Mucosa of gallbladder (tissue), 1 donor: Measurements from ENCODE around the gene TRRAP. TPM values are rescaled to one million over a fixed set of nuclear protein-coding genes. Genes with fewer than 3 reads are reported as not detected.
"Not testable (repeated sequence)": the region's sequence is repeated elsewhere in the genome, so short reads cannot be mapped to it uniquely, and the experiment has no call there.

Experiments
- DNase-seq: peaks from one replicate; pipeline ENCODE4 v3.0.0-alpha.2; 2020; ENCODE audit warnings: low spot score
- total RNA-seq: library from RNA; stranded (reverse); gene quantifications from one replicate; pipeline ENCODE4 v1.2.1, GENCODE V29; 2021
- donor health status: DM: no; HTN: no; CAD: no.

TRRAP gene
- 41.1 TPM for total RNA-seq

DNA sequence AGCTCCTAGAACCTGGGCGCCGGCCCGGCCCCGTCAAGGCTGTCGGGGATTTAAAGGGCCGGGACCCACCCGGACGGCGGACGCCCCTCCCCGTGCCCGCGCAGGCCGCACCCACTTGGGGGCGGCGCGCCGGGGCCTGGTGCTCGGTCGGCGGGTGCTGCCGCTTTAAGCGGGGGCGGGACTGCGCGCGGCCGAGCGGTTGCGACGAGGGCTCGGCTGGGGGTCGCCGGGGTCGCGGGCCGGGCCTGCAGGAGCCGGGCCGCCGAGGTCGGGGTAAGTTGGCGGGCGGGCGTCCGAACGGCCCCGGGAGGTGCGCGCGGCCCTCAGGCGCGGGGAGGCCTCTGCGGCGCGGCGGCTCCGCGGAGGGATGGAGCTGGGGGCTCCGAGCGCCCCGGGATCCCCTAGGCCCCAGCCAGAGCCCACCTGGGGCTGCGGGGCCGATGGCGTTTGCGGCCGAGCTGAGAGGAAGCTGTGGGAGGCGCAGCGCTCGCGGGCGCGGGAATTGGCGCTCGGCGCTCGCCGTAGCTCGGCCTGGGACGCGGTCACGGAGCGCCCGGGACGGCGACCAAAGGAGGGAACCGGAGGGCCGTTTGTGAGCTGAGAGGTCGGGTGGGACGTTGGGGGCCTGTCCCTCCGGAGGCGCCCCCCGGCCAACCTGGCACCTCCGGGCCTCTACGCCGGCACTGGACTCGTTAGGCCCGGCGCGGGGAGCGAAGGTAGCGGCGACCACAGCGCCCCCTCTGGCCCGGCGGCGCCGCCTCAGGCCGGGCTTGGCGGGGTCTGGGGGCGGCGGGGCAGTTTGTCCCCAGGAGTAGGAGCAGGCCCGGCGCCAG lies at the start of gene TRRAP:
Gene TRRAP (plus strand): TSS at position 168 of the 833 bp plus-strand sequence. CDS start 2,619 bp downstream, outside the sequence.
- peak; percentile 69 for DNase-seq

DNA sequence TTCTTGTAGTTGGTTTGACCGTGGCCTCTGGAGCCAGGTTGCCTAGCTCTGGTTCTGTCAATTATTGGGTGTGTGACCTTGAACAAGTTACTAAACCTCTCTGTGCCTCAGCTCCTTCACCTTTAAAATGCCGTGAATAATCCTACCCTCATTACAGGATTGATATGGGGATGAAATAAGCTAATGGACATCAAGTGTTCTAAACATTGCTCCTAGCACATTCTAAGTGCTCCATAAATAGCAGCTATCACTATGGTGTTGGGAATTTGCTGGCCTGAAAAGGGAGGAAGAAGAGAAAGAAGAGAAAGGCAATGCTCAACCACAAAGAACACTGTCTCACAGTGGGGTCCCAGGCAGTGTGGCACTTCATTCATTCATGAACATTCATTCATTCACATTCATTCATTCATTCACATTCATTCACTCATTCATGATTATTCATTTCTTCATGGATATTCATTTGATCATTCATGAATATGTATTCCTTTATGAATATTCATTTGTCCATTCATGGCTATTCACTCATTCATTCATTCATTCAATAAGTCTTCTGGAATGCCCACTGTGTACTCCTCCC lies 47.3 kb upstream of the TRRAP start:
- DNase-seq: no peak

DNA sequence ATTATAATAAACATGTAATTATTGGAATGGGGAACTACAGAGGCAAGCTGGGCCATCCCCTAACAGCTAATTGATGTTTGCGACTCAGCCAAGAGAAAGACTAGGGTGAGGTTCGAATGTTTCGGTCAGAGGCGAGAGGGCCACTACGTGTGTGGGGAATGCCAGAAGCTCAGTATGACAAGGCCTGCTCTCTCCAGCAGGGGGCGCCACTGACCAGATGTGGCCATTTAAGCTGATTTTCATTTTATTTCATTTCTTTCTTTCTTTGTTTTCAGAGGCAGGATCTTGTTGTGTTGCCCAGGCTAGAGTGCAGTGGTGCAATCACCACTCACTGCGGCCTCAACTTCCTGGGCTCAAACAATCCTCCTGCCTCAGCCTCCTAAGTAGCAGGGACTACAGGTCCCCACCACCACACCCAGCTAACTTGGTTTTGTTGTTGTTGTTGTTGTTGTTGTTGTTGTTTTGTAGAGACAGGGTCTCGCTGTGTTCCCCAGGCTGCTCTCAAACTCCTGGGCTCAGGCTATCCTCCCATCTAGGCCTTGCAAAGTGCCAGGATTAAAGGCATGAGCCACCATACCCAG lies 46.6 kb upstream of the TRRAP start:
- DNase-seq: no peak

DNA sequence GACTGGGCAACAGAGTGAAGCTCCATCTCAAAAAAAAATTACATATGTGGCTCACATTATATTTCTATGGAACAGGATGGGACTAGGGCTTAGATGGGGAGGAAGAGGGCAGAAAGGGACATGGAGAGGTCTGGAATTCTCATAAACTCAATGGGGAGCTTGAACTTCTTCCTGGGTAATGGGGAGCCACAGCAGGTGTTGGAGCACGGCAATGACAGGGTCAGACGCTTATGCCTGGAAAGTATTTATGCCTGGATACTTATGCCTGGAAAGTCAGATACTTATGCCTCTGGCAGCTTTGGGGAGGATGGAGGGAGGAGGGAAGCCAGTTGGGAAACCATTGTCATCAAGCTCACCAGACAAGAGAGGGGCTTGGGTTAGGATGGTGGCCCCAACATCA lies 45.3 kb upstream of the TRRAP start:
- no peak for DNase-seq

DNA sequence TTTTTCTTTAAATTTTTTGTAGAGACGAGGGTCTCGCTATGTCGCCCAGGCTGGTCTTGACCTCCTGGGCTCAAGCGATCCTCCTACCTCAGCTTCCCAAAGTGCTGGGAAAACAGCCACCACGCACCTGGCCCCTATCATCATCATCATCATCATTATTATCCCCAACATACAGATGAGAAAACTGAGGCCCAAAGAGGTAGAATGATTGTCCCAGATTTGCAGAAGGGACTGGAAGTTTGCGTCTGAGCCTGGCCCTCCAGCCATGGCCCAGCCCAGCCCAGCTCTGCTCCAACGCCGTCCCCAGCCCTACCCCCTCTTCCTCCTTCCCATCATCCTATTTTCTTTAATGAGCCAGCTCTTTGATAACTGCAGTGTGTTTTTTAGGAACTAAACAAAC lies 43.4 kb upstream of the TRRAP start:
- no peak for DNase-seq

DNA sequence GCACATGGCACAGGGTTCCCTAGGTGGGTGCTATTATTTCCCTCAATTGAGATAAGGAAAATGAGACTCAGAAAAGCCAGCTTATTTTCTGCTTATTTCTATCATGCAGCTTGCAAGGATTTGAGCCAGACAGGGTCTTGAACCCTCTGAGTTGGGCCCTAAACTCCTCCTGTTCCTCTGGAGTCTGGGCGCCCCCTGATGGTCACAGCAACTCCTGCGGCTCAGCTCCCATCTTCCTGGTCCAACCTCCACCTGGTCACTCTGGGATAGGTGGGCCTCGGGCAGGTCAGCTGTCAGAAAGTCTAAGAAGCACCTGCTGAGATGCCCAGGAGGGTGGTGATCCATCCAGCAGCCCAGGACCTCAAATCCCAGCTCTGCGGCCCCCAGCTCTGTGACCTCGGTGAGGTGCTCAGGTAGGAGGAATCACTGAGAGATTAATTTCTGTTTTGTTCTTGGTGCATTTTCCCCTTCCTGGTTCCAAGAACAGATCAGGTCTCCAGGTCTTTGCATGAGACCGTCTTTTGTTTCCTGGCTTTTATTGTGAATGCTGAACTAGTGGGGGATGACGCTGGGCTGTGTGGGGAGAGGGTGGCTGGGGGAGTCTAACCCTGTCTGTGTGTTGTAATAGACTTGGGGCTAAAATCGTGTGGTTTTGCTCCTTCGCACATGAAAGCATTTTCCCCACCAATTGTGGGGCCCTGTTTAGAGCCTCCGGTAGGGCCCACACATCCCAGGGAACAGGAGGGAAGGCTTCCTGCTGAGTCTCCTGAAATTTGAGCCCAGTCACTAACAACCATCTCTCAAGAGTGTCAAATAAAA lies 41.3 kb upstream of the TRRAP start:
- DNase-seq: no peak

DNA sequence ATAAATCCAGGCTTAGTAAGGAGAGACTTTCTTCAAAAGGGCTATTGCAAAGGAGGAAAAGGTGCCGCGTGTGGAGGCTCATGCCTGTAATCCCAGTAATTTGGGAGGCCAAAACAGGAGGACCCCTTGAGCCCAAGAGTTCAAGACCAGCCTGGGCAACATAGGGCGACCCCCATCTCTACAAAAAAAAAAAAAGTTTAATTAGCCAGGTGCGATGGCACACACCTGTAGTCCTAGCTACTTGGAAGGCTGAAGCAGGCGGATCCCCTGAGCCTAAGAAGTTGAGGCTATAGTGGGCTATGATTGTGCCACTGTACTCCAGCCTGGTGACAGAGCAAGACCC lies 40.7 kb upstream of the TRRAP start:
- no peak for DNase-seq

DNA sequence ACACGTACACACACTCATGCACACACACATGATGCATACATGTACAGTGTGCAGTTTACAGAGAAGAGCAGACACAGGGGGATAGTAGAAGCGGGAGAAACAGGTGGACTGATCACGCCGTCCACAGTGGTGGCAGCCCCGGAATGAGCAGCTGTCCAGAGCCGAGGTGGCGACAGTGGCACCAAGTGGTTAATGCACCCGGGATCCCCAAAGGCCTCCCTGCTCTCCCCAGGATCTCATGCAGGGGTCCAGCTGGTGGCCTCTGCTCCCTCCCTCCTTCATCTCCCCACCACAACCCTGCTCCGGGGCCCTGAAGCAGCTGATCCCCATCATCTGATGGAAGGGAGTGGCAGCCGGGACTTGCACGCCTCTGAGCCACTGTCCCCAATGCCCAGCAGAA lies 38.2 kb upstream of the TRRAP start:
- no peak for DNase-seq

DNA sequence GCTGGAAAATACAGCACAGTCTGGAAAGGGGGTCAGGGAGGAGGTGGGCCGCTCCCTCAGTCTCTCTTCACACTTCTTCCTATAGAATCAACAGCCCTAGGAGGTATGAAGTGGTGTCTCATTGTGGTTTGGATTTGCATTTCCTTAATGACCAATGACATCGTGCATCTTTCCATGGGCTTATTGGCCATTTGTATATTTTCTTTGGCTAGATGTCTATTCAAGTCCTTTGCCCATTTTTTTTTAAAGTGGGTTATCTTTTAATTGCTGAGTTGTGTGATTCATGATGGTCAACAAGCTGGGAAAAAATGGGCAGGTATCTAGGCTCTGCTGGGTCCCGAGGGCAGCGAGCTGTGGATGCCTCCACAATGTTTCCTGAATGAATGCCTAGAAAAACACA lies 37.6 kb upstream of the TRRAP start:
- DNase-seq: no peak

DNA sequence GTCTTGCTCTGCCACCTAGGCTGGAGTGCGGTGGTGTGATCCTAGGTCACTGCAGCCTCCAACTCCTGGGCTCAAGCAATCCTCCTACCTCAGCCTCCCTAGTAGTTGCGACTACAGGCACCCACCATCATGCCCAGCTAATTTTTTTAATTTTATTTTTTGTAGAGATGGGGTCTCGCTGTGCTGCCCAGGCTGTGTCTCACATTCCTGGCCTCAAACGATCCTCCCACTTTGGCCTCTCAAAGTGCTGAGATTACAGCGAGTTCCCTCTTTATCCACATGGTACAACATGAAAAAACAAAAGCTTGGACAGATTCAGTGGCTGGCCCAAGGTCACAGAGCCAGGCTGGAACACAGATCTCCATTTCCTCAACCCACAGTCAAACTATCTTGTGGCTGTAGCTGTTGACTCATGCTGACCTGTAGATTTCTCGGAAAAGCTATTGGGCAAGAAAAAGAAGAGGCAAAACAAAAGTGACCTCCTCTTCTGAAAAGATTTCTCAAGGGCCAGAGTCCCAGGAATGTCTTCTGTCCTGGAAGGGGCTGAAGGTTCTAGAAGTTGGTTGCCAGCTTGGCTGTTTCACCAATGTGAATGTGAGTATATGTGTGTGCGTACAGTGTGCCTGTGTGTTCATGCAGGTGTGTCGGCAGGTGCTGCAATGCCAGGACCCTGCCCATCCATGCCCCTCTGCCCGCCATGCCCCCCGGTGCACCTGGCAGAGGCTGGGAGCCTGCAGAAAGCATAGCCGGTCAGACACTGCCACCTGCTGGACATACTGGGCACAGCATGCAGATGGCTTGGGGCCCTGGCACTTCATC lies 36.9 kb upstream of the TRRAP start:
- peak; percentile 69 for DNase-seq

DNA sequence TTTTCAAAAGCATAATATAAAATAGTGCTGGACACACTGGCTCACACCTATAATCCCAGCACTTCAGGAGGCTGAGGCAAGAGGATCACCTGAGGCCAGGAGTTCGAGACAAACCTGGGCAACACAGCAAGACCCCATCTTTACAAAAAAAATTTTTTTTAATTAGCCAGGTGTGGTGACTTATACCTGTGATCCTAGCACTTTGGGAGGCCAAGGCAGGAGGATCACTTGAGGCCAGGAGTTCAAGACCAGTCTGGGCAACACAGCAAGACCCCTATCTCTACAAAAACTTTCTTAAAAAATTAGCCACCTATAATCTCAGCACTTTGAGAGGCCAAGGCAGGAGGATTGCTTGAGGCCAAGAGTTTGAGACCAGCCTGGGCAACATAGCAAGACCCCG lies 35.8 kb upstream of the TRRAP start:
- DNase-seq: not testable (repeated sequence)

DNA sequence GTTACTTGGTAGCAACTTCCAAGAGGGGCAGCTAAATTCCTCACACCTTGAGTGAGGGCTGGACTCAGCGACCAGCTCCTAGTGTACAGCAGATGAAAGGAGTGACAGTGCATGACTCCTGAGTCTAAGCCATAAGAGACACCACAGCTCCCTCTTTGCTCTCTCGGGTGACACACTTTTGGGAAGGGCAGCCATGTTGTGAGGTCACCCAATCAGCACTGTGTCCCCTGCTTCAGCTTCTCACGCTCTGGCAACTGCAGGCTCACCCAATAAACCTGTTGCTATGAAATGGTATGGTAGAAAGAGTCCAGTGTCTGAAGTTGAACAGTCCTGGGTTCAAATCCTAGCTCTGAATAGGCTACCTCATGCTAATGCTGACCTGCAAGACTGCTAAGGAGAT lies 29.4 kb upstream of the TRRAP start:
- DNase-seq: no peak

DNA sequence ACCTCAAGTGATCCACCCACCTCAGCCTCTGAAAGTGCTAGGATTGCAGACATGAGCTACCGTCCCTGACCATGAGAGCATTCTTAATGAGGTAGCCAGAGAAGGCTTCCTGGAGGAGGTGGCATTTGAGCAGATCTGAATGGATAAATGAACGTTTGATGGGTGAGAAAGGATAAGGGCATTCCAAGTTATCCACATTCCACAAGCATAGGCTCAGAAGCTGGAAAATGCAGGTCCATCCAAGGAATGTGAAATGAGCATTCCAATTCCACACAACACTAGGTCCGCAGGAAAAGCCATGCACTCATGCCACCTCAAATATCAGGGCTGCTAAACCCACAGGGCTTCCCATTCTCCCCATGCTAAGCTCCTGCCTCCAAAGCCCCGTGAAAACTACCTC lies 25.5 kb upstream of the TRRAP start:
- DNase-seq: no peak

DNA sequence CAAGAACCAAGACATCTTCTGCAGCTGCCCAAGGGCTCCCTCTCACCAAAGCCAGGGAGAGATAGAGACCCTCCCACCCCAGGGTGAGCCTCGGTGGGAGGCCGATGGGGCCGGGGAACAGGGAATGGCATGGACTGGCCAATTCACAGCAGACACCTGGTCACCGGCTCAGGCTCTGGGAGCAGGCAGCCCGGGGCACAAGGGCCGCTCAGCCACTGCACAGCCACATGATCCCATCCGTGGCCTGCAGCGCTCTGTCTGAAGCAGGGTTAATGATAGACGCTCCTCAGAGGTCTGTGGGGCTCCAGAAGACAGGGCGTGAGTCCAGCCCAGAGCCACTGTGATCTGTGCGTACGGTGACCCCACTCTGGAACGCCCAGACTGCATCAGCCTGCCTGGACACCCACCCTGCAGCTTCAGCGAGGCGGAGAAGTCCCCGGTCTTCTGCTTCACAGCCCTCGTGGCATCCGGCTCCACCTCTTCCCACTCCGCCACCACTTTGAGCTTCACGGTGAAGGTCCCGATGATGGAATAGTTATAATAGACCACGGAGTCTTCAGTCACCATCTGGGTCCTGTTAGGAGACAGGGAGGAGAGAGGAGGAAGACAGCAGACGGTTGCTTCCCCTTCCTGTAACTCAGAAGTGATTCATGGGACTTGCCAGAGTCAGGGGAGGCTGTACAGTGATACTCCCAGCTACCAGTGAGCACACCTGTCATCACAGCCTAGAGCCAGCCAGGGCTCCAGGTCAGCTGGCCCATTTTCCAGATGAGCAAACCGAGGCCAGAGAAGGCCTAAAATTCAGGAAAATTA lies 22.5 kb upstream of the TRRAP start:
- no peak for DNase-seq

DNA sequence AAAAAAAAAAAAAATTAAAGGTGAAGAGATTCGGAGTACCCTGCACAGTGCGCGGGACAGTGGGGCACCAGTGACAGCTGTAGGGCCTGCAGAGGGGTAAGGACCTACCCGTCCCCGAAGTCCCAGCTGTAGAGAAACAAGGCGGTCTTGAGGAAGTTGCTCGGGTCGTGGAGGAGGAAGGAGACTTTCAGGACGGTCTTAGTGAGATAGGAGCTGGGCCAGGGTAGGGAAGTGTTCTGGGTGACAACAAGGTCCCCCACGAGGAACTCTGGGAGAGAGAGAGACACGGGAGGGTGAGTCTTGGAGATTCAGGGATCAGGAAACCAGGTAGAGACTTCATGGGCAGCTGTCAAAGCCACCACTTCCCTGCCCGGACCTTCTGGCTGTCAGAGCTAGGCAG lies 18.3 kb upstream of the TRRAP start:
- DNase-seq: no peak

DNA sequence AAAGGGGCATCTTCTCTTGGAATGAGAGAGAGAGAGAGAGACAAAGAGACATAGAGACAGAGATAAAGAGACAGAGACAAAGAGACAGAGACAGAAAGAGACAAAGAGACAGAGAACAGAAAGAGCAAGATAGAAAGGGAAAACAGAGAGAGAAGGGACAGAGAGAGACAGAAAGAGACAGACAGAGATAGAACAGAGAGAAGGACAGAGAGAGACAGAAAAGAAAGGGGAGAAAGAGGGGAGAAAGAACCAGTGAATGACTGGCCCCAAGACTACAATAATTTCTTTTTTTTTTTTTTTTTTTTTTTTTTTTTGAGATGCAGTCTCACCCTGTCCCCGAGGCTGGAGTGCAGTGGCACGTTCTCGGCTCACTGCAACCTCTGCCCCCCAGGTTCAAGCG lies 16.1 kb upstream of the TRRAP start:
- no peak for DNase-seq

DNA sequence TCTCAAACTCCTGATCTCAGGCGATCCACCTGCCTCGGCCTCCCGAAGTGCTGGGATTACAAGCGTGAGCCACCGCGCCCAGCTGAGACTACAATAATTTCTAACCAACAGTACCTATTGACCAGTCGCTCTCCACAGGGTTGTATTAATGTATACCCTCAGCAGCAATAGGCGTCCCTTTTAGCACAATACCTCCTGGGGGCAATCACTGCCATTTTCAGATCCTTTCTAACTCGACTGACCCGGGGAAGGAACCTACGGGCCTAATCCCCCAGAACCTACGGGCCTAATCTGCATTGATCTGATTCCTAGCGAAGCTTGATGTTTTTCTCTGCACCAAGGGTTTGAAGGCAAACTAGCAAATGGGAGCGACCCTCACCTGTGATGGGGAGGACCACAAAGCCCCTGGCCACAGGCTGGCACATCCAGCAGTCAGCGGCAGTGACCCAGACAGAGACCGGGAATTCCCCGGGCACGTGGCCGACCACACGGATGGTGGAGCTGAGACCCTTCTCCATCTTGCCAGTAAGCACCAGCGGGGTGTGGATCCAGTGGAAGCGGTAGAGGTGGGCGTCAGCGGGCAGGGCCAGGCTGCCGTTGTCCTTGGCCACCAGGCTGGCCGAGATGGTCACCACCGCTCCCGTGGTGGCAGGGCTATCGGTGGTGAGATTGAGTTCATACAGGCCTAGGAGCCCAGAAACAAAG lies 15.5 kb upstream of the TRRAP start:
- no peak for DNase-seq

DNA sequence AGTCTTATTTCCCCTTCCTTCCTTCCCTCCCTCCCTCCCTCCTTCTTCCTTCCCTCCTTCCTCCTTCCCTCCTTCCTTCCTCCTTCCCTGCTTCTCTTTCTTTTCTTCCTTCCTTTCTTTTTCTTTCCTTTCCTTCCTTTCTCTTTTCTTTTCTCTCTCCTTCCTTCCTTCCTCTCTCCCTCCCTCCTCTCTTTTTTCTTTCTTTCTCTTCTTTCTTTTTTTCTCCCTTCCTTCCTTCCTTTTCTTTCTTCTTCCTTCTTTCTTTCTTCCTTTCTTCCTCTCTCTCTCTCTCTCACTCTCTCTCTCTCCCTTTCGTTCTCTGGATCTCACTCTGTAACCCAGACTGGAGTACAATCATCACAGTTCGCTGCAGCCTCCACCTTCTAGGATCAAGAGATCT lies 14.7 kb upstream of the TRRAP start:
- DNase-seq: no peak

DNA sequence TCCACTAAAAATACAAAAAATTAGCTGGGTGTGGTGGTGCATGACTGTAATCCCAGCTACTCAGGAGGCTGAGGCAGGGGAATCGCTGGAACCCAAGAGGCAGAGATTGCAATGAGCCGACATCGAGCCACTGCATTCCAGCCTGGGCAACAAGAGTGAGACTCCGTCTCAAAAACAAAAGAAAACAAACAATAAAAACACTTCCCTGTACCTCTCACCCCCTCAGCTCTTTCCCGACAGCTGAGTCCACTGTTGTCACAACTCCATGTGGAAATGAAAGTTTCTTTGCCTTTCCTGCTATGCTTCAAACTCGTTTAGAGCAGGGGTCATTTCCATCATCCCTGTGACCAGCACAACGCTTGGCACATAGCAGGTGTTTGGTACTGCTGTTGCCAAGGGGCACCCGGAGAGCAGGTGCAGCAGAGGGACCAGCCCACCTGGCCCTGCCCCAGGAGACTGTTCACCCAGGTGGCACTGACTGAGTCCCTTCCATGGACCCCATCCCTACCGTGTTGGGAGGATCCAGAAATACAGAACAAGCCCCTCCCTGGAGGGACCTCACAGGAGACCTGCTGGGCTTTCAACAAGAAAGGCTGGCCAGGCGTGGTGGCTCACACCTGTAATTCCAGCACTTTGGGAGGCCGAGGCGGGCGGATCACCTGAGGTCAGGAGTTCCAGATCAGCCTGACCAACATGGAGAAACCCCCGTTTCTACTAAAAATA lies 13.4 kb upstream of the TRRAP start:
- no peak for DNase-seq
